Posterior cingulate gyrus (tissue), 11 donors: ENCODE data around the gene TMEM184C.

Source experiments
- DNase-seq, 10 donors: peaks; one replicate each; pipeline versions ENCODE4 v3.0.0 to v3.0.0-alpha.2; 2020 to 2021; ENCODE audit warnings: mixed read lengths in 3 of 10
- intact Hi-C: fragments of 100-400 bp; cut with DNase I; formaldehyde crosslinking; loops from one replicate; pipeline ENCODE4 v1.15.1; 2023

Gene TMEM184C

DNA sequence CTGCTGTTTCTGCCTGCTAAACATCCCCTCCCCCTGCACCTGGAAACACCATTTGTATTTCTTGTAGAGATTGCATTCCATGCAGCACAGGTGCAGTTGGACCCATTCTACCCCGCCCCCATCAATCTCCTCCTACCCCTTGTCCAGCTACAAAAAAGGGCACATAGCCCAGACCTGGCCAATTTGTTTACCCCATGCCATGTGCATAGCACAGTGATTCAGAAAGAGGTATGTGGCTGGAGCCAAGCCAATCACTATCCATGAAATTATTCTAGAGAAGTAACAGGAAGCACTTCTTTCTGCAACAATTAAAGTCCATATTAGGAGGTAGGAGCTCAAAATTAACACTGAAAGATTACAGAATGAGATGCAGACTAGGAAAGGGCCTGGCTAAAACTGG lies 20.2 kb upstream of the TMEM184C start:
- intact Hi-C loops, result loop anchor here (10.0 kb wide), 1 partner anchor 268 kb away; no protein-coding TSS in a partner anchor
- no peak for DNase-seq

DNA sequence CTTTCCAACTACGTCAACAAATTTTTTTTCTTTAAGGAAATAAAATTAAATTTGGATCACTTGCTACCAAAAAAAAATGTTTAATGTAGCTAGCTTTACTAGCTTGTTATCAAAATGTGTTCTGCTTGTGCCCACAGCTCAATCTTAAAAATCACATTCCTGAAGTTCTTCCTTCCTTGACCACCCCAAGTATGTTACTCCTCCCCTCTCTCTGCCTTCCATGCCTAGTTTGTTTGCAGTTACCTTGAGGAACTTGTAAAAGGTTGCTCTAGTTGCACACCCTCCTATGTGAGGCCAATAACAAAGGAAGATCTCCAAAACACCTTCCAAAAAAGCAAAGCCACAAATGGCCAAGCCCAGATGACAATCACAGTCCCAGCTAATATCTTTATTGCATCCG lies 19.6 kb upstream of the TMEM184C start:
- intact Hi-C loops, result loop anchor here (10.0 kb wide), 1 partner anchor 267 kb away; no protein-coding TSS in a partner anchor
- DNase-seq, result no peak

- no peak for DNase-seq
- intact Hi-C loops, result loop anchor here (10.0 kb wide), 1 partner anchor 266 kb away; no protein-coding TSS in a partner anchor
Measured at GRCh38 chr4:147599206-147599605, 18.0 kb upstream of the TMEM184C start.

DNA sequence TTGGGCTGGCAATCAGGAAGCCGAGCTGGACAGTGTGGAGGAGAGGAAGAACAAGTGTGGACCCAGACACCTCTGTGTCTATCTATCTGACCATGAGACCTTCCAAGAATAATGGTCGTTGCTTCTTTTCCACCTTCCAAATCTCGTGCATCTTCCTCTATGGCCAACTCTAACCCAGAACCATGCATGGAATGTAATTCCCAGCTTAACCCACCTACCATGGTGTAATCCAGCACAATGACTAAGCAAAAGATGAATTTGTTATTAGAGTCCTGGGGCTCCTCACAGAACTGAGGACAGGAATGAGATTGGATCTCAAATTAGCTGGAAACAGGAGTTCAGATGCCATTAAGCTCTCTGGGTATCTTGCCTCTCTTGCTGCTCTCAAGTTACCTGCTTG lies 17.4 kb upstream of the TMEM184C start:
- DNase-seq, result no peak
- intact Hi-C loops, result loop anchor here (10.0 kb wide), 1 partner anchor 265 kb away; no protein-coding TSS in a partner anchor

DNA sequence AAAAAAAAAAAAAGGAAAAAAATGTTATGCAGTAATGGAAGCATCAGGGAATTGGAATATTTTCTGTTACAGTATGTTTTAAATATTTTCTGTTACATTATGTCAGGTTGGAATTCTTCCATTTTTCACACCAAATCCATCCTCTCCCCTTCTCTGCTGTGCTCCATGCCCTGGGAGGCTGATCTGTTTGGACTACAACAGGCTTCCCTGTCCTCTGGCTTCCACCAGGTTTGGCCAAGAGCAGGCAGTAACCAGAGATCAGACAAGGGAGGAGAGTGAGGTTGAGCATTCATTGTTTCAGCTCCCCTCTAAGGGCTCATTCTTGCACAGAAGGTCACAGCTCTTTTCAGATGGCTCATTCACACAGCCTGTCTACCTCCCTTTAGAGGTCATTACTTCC lies 11.7 kb upstream of the TMEM184C start:
- intact Hi-C loops, result no loop called here
- DNase-seq, result no peak

DNA sequence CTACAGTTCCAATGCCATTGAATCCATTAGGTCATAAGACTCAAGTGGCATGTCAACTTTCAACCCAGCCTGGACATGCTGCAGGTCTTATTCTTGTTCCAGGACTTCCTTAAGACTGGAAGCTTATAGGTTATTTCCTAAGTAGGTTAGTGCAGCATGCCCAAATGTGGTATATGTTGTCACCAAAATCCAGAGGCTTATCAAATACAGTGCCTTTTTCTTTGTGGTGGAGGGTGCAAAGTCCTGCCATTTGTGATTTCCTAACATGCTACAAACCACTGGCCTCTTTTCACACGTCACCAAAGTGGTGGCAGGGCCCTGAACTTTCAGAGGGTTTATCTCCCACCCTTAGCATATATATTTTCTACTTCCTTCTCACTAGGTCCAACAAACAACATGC lies 9.7 kb upstream of the TMEM184C start:
- intact Hi-C loops, result no loop called here
- DNase-seq, result no peak

DNA sequence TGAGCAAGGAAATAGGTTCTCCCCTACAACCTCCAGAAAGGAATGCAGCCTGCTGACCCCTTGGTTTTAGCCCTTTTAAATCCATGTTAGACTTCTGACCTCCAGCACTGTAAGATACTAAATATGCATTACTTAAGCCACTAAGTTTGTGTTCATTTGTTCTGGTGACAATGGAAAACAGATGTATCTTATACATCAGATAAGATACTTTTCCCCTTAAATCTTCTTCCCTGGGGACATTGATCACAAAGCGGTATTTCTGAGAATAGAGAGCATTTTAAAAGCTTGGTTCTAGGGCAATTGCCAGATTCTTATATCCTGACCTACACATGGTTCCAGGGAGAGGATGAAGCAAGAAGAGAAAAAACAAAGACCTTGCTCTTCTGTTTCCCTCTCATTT lies 6.5 kb upstream of the TMEM184C start:
- intact Hi-C loops, result no loop called here
- no peak for DNase-seq

- intact Hi-C loops, result loop anchor here (5.0 kb wide), 1 partner anchor 65 kb away; the partner anchor contains the start of gene PRMT9
- no peak for DNase-seq
Measured at GRCh38 chr4:147616849-147617172, 386 bp upstream of the TMEM184C start.

GRCh38 chr4:147617841-147618691 lies 869 bp downstream of the TMEM184C start:
- no peak for DNase-seq
- intact Hi-C loops, result loop anchor here (5.0 kb wide), 1 partner anchor 64 kb away; the partner anchor contains the start of gene PRMT9

DNA sequence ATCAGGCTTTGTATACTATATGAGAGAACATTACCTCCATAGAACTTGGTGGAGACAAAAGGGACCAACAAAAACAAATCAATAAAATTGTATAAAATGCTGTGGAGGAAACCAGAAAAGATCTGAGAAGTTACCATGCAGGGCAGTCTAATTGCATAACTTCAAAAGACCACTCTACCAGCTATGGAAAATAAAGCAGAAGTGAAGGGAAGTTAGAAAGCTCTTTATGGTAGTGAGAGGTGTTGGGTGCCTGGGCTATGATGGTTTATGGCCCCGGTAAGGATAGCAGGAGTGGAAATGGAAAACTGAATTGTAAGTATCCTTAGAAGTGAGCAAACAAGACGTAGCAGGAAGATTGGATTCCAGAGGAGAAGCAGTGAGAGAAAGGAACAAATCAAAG lies 3.1 kb downstream of the TMEM184C start:
- DNase-seq, result no peak
- intact Hi-C loops, result no loop called here

- intact Hi-C loops, result no loop called here
- no peak for DNase-seq
Measured at GRCh38 chr4:147625733-147626132, 8.5 kb downstream of the TMEM184C start.

- intact Hi-C loops, result no loop called here
- no peak for DNase-seq
Measured at GRCh38 chr4:147626903-147627302, 9.7 kb downstream of the TMEM184C start.

GRCh38 chr4:147628415-147628814 lies 11.2 kb downstream of the TMEM184C start:
- no peak for DNase-seq
- intact Hi-C loops, result no loop called here

GRCh38 chr4:147629783-147630730 lies 12.9 kb downstream of the TMEM184C start:
- DNase-seq, result no peak
- intact Hi-C loops, result no loop called here

DNA sequence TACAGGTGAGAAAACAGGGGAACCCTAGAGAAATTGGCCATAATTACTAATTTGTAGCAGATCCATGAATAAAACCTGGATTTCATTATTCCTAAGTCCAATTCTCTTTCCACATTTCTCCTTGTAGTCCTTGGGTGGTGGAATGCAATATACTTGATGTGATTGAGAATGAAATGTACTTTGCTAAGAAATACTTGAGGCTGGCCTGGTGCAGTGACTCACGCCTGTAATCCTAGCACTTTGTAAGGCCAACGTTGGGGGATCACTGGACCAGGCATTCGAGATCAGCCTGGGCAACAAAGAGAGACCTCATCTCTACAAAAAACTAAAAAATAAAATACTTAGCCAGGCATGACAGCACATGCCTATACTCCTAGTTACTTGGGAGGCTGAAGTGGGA lies 15.9 kb downstream of the TMEM184C start:
- intact Hi-C loops, result no loop called here

DNA sequence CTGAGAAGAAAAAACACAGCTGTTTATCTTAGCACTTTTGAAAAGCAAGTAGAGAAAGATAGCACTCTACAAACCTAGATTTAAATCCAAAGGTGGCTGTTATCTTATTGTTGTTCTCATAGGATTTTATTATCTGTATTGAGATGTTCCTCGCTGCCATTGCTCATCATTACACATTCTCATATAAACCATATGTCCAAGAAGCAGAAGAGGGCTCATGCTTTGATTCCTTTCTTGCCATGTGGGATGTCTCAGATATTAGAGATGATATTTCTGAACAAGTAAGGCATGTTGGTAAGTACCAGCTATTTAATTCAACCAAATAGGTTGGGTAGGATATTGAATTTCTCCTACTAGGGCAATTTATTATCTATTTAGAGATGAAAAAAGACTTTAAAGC lies 16.4 kb downstream of the TMEM184C start:
- no peak for DNase-seq
- intact Hi-C loops, result no loop called here

More for the DNA sequence above, 15.9 kb downstream of the TMEM184C start:
- DNase-seq, result no peak

DNA sequence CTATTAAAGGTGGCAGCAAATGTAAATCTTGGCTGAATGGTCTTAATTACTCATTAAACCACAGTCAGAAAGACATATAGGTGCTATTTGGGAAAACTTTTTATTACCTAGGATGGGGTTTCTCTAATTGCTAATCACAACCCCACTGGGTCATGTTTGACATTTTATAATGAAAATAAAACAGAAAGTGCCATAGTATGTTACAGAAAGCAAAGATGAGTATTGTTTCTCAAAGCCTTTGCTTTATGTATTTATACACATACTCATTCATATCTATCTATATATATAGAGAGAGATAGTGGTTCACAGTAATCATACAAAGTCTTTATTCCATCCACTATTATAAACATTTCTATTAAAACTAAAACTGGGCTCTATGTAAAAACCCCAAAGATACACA lies 18.2 kb downstream of the TMEM184C start:
- no peak for DNase-seq
- intact Hi-C loops, result no loop called here

DNA sequence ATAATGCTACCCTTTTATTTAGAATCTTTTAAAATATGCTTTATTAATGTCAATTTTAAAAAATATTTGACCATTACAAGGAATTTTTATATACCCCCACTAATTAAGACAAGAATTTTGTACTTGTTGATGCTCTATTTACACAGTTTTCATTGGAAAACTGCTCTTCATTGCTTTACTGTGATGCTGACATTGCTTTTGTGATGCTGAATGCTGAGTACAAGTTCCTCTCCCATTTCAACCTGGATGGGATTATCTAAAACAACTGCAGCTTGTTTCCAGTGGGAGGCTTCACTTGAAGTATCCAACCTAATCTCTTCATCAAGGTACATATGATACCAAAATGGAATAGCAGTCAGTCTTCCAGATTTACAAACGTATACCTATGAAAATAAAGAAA lies 21.2 kb downstream of the TMEM184C start:
- DNase-seq, result no peak
- intact Hi-C loops, result no loop called here

DNA sequence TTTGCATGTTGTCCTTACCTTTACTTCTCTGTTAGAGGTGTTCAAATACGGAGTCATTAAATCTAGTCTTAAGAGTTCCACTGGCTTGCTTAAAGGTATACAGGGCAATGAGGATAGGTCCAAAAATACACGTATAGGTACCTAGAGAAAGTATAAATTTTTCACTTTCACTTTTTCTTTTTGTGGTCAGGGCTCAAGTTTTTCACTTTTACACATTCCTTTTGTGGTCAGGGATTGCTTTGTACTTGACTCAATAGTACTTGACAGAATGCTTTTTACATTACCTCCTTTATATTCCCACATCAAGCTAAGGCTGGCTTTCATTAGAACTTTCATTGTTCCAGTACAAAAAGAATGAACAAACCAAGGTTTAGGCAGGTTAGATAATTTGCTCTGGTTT lies 21.7 kb downstream of the TMEM184C start:
- no peak for DNase-seq
- intact Hi-C loops, result no loop called here

DNA sequence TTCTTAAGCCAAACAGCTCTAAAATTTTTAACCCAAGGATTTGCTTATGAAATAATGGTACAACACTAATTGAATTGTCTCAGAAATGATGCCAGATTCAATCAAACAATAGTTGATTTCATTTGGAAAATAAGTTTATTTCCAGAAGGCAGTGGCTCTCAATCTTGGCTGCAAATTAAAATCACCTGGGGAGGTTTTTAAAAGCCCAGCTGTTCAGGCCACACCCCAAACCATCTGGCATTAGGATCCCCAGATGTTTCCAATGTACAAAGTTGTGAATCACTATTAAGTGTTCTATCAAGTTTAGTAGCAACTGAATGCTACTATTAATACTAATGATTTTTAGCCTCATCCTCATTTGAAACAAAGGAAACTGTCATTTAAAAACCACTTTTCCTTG lies 22.2 kb downstream of the TMEM184C start:
- DNase-seq, result no peak
- intact Hi-C loops, result no loop called here

- intact Hi-C loops, result no loop called here
Measured at GRCh38 chr4:147640331-147640730, 23.1 kb downstream of the TMEM184C start.

More at GRCh38 chr4:147640331-147640730, 23.1 kb downstream of the TMEM184C start:
- DNase-seq, result no peak
